GM12892 (cell line): ENCODE results near the gene SYCN.

Experiments used
- POLR2A ChIP-seq: IDR thresholded peaks from 2 replicates; pipeline ENCODE4 v1.6.1; 2011; ENCODE audit warnings: low read depth, low read length, control low read depth
- POLR2AphosphoS5 ChIP-seq: IDR thresholded peaks from 2 replicates; pipeline ENCODE4 v1.6.1; 2011; ENCODE audit warnings: low read depth, low read length, control low read depth

DNA sequence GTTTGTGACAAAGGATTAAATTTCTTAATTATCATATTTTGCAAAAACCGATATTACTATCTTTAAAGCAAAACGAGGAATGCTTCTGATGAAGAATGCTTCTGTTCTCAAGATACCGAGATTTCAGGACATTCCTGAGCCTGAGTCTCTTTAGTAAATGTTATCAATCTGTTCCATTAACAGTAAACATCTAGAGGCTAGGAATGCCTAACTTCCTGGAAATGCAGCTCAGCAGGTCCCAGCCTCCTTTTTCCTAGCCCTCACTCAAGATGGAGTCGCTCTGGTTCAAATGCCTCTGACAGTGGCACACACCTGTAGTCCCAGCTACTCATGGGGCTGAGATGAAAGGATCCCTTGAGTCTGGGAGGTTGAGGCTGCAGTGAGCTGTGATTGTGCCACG lies 47.0 kb upstream of the SYCN start:
- TF ChIP-seq POLR2A, result no peak
- TF ChIP-seq POLR2AphosphoS5, result no peak
